ENCODE measurements around the gene CCDC92.
"Not testable (repeated sequence)": the region's sequence is repeated elsewhere in the genome, so short reads cannot be mapped to it uniquely, and the experiment has no call there.

Gene CCDC92

DNA sequence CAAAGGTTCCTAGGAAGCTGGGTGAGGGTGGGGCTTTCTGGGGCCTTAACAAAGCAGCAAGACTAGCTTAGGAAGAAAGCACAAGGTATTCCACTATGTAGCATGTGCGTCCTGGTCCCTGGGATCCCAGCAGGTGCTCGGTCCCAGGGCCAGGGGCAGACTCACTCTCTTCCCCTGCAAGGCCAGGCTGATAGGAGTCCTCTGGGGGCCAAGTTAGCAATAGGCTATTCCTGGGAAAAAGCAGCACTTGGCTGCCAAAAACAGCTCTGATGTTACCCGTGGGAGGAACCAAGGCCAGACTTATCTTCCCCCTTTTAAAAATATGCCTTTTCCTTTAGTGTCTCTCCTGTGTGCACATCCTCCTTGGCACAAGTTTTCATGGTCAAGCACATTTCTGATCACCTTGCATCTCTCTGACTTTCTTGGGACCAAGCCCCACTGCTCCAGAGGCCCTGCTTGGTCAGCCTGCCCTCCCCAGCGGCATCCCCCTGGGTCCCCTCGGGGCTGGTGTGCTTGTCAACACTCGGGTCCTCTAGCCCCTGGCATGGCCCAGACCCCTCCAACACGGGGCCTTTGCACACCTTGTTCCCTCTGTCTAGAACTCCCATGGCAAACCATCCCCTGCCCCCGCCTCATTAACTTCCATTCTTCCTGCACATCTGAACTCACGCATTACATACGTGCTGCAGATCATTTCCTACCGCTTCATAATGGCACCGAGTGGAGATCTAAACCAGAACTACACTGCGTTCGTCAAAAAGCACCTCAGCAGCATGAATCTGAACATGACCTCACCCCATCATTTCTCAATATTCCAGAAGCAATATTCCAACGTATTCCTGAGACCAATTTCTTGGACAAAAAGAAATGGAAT is 21.9 kb downstream of the CCDC92 start:
- DNase-seq (ENCODE audit: low read depth), result no peak
- TF ChIP-seq, protein P1, sequence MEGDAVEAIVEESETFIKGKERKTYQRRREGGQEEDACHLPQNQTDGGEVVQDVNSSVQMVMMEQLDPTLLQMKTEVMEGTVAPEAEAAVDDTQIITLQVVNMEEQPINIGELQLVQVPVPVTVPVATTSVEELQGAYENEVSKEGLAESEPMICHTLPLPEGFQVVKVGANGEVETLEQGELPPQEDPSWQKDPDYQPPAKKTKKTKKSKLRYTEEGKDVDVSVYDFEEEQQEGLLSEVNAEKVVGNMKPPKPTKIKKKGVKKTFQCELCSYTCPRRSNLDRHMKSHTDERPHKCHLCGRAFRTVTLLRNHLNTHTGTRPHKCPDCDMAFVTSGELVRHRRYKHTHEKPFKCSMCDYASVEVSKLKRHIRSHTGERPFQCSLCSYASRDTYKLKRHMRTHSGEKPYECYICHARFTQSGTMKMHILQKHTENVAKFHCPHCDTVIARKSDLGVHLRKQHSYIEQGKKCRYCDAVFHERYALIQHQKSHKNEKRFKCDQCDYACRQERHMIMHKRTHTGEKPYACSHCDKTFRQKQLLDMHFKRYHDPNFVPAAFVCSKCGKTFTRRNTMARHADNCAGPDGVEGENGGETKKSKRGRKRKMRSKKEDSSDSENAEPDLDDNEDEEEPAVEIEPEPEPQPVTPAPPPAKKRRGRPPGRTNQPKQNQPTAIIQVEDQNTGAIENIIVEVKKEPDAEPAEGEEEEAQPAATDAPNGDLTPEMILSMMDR (conservative IDR thresholded peaks at IDR 0.05; ENCODE audit: low read depth, low read length), result no peak
- no peak overlapping the region for H3K4me3 ChIP-seq (ENCODE audit: low read length)

DNA sequence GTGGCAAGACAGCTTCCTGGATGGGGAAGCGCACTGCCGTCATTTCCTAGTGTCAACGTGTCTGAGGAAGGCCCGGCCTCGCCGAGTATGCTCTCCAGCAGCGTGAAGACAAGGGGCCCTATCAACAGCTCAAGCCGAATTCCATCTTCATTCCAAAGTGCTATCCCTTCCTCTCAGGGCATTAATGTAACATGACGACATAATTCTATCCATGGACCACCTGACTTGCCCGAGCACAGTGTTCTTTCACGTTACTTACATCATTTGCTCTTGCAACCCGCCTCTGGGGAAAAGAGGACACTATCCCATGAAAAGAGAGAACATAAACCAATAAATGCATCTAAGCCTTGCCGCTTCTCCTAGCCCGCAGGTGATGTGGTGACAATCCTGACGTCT is 22.9 kb downstream of the CCDC92 start:
- TF ChIP-seq, protein P1 (conservative IDR thresholded peaks at IDR 0.05; ENCODE audit: low read depth, low read length), result no peak
- DNase-seq (ENCODE audit: low read depth), result no peak
- H3K4me3 ChIP-seq (ENCODE audit: low read length), result no peak overlapping the region

DNA sequence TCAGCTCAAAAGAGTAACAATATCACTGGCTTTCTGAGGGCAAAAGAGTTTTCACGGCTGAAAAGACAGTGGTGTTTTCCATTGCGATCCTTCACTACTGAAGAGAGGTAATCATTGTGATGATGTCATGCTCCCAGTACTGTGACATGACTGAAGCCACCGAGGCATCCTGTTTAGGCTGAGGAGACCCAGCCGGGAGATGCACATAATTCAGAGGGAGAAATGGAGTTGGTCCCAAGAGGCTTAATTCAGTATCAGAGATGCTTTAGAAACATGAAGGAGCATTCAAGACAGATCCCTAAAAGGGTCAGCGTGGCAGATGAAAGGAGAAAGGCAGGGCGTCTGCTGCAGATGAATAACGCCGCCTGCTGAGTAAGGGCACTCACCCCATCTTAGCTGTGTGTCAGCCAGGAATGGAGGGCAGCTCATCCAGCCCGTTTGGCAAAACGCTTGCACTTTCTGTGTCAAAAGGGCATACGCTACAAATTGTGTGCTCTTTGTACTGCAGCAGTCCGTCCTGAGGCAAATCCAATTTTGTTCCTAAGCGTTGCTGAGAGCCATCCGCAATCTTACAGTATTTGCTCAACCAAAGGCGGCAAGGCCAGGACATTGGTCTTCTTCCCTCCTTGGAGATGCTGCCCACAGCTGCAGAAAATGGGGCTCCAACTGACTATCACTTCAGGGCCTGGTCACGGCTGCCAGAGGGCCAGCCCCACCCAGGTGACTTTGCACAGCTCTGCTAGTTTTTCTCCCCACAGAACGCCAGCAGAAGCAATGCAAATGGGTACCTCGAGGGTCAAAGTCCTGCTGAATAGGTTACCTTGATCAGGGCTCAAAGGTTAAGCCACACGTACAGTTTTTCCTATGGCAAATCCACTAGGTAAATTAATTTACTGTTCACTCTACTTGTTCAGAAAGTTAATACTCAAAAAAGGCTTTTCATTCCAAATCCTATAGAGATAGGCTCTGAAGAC is 23.5 kb downstream of the CCDC92 start:
- TF ChIP-seq, protein P1 (conservative IDR thresholded peaks at IDR 0.05; ENCODE audit: low read depth, low read length), result no peak
- no peak for DNase-seq (ENCODE audit: low read depth)
- H3K4me3 ChIP-seq (ENCODE audit: low read length), result no peak overlapping the region

DNA sequence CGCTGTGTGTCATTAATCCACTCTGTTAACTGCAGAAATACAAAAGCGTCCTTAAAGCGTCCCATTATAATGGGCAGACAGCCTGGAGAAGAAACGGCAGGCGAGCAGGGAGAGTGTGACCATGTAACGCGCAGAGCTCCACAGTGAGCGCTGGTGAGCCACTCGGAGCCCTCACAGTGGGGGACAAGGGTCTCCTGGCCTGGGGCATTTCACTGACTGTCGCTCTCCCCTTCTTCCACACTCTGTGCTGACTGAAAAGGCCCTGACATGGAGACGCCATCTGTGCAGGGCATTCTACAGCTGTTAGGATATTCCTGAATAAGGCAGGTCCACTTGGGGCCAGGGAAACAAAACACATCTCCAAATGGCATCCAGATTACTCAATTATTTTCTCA is 24.2 kb downstream of the CCDC92 start:
- DNase-seq (ENCODE audit: low read depth), result no peak
- TF ChIP-seq, protein P1 (conservative IDR thresholded peaks at IDR 0.05; ENCODE audit: low read depth, low read length), result no peak
- no peak overlapping the region for H3K4me3 ChIP-seq (ENCODE audit: low read length)

DNA sequence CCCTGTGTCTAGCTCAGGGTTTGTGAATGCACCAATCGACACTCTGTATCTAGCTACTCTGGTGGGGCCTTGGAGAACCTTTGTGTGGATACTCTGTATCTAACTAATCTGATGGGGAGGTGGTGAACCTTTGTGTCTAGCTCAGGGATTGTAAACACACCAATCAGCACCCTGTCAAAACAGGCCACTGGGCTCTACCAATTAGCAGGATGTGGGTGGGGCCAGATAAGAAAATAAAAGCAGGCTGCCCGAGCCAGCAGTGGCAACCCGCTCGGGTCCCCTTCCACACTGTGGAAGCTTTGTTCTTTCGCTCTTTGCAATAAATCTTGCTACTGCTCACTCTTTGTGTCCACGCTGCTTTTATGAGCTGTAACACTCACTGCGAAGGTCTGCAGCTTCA is 25.1 kb downstream of the CCDC92 start:
- not testable (repeated sequence) for H3K4me3 ChIP-seq (ENCODE audit: low read length); DNase-seq (ENCODE audit: low read depth)

DNA sequence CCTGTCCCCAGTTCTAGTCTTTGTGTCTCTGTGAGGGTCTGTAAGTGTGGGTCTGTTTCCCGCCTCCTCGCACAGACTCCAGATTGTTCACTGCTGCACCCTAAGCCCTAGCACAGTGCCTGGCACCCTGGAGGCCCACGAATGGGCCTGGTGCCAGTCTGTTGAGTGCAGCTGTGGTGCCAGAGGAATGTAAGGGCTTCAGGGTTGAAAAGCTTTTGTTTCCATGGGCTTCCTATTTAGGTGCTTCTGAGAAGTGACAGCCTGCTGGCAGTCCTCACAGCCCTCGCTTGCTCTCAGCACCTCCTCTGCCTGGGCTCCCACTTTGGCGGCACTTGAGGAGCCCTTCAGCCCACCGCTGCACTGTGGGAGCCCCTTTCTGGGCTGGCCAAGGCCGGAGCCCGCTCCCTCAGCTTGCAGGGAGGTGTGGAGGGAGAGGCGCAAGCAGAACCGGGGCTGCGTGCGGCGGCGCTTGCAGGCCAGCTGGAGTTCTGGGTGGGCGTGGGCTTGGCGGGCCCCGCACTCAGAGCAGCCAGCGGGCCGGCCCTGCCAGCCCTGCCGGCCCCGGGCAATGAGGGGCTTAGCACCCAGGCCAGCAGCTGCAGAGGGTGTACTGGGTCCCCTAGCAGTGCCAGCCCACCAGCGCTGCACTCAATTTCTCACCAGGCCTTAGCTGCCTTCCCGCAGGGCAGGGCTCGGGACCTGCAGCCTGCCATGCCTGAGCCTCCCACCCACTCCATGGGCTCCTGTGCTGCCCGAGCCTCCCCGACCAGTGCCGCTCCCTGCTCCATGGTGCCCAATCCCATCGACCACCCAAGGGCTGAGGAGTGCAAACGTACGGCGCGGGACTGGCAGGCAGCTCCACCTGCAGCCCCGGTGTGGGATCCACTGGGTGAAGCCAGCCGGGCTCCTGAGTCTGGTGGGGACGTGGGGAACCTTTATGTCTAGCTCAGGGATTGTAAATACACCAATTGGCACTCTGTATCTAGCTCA is 25.8 kb downstream of the CCDC92 start:
- not testable (repeated sequence) for H3K4me3 ChIP-seq (ENCODE audit: low read length); DNase-seq (ENCODE audit: low read depth)

DNA sequence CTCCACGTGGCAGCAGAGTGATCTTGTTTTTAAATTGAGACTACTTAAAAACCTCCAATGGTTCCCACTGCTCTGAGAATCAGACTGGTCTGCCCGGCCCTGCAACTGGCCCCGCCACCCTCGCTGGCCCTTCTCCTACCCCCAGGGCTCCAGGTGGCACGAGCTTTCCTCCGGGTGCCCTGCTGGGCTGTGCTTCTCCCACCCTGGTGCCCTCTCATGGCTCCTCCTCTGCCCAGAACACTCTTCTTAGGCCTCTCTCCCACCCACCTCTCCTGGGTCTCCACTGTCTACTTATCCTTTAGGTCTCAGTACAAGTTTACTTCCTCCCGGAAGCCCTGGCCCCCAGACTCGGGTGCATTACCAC is 26.5 kb downstream of the CCDC92 start:
- no peak for DNase-seq (ENCODE audit: low read depth)

More for the DNA sequence above, 26.5 kb downstream of the CCDC92 start:
- TF ChIP-seq, protein P1 (conservative IDR thresholded peaks at IDR 0.05; ENCODE audit: low read depth, low read length), result no peak
- no peak overlapping the region for H3K4me3 ChIP-seq (ENCODE audit: low read length)
